Gastroesophageal sphincter (tissue), 4 donors: ENCODE results near the gene MICAL3. TPM values are rescaled to one million over a fixed set of nuclear protein-coding genes. Genes with fewer than 3 reads are reported as not detected.

Source experiments
- ATAC-seq: fragments of 150-250 bp; one replicate; pipeline ENCODE4 v1.9.1; 2016; ENCODE audit warnings: mild to moderate bottlenecking, moderate library complexity
- H3K27ac ChIP-seq, 4 donors: fragments of 200-600 bp; sonication (generic) in 3 of 4; 1 replicate in 3 of 4; 2 replicates in 1 of 4; pipeline ENCODE4 v1.5.1; 2016 to 2019
- H3K27me3 ChIP-seq: fragments of 200-600 bp; sonication (generic); one replicate; pipeline ENCODE4 v1.5.1; 2019
- H3K36me3 ChIP-seq, 2 donors: fragments of 200-600 bp; sonication (generic); one replicate each; pipeline ENCODE4 v1.5.1; 2019; ENCODE audit warnings: control low read depth in 1 of 2
- H3K4me1 ChIP-seq, 3 donors: fragments of 200-600 bp; sonication (generic); 1 replicate in 2 of 3; 2 replicates in 1 of 3; pipeline ENCODE4 v1.5.1; 2016 to 2019; ENCODE audit warnings: control low read depth in 2 of 3
- H3K4me3 ChIP-seq, 2 donors: fragments of 200-600 bp; sonication (generic); one replicate each; pipeline ENCODE4 v1.5.1; 2019; ENCODE audit warnings: mild to moderate bottlenecking in 1 of 2, moderate library complexity in 1 of 2
- H3K9me3 ChIP-seq, 3 donors: fragments of 200-600 bp; sonication (generic); one replicate each; pipeline ENCODE4 v1.5.1; 2017 to 2019; ENCODE audit warnings: control low read depth in 2 of 3
- CTCF ChIP-seq, 4 experiments: fragments of 200-600 bp in 2 of 4; fragments of 450-650 bp in 2 of 4; sonication (generic) in 1 of 4; IDR thresholded peaks; one replicate each; pipeline ENCODE4 v1.5.1; 2017 to 2019; ENCODE audit warnings: antibody characterized with exemption in 4 of 4, mild to moderate bottlenecking in 2 of 4, moderate library complexity in 2 of 4
- EP300 ChIP-seq: sonication (generic); formaldehyde crosslinking; IDR thresholded peaks from one replicate; pipeline ENCODE4 v1.6.1; 2017; ENCODE audit warnings: antibody characterized with exemption, mild to moderate bottlenecking
- POLR2A ChIP-seq, 2 donors: fragments of 450-650 bp; IDR thresholded peaks; one replicate each; pipeline ENCODE4 v1.6.1; 2017; ENCODE audit warnings: antibody characterized with exemption in 2 of 2, mild to moderate bottlenecking in 2 of 2, moderate library complexity in 1 of 2
- POLR2AphosphoS5 ChIP-seq: sonication (generic); formaldehyde crosslinking; IDR thresholded peaks from one replicate; pipeline ENCODE4 v1.6.1; 2017; ENCODE audit warnings: antibody characterized with exemption
- WGBS, 2 donors: methylation state at CpG; one replicate each; pipeline ENCODE4 v1.1.5; 2018; ENCODE audit warnings: low coverage in 1 of 2; 5-methylcytosine and 5-hydroxymethylcytosine counted together
- total RNA-seq, 4 donors: library from RNA; depleted of rRNA; stranded (reverse); fragments of >200 nt; gene quantifications; one replicate each; pipeline ENCODE4 v1.1.0, GENCODE V29; 2016

The MICAL3 gene
- total RNA-seq, 4 donors from 2014 or later, result 37.3 to 120 (median 51.5) TPM

GRCh38 chr22:17743661-17744411 lies 280.5 kb downstream of the MICAL3 start:
- no peaks in the 10 kb centered on the region for H3K27me3 ChIP-seq
- 80% methylated on average over 2 to 6 of the region's 25 CpGs for WGBS, 2 donors
- H3K9me3 ChIP-seq, result no peaks in the 10 kb centered on the region
- no peak for ATAC-seq
- H3K27ac ChIP-seq, result no peak overlapping the region
- peaks cover 0 to 9% (median 3%) of the 10 kb centered on the region in 3 donors for H3K4me1 ChIP-seq
- TF ChIP-seq POLR2AphosphoS5 (no peak), EP300 (no peak), POLR2A (IDR thresholded peaks at IDR 0.05) (no peak), CTCF (IDR thresholded peaks at IDR 0.05) (no peak)
- H3K36me3 ChIP-seq, result peaks cover 0 to 3% of the 10 kb centered on the region in 2 donors
- no peak overlapping the region for H3K4me3 ChIP-seq

DNA sequence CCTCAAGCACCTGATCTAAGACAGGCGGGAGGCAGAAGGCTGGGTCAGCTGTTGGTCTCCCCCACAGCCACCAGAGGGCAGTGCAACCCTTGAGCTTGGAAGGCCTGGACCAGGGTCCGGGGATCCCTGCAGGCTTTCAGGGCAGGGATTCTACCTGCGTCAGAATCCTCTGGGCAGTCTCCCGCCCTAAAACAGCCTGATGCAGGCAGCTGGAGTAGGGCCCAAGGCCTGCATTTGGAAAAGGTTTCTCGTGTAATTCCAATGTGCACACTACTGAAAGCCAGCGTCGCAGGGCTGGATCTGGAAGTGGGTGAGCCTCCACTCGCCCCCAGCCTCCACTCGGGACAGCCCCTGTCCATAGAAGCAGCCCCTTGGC lies 281.8 kb downstream of the MICAL3 start:
- WGBS, 2 donors, result no CpG with 5 or more reads among the region's 9 CpGs
- ATAC-seq, result peak; percentile 60

DNA sequence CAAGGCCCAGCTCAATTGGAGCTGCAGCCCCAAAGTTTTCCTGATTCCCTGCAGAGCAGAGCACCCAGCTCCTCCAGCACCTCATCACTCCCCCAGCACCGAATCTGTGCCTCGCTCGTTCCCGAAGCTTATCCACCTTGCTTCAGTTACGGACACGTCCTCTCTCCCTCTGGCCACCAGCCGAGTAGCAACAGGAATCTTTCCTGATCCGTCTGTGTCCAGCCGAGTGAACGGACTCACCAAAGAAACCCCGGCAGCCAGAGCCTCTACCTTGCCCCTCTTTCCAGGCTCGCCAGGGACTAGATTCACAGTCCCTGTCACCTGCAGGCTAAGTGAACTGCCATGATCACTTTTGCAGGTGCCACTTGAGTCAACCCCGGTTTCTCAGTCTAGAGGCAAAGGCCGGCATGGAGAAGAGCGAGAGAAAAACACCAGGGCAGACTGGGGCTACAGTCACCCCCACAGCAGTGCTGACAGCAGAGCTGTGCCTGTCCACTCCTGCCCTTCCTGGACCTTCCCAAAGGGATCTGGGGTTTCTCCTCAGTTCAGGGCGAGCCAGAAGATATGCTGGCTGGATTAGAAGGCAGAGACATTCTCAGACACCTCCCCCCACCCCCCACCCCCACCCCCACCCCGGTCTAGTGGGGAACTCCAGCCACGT lies 282.4 kb downstream of the MICAL3 start:
- H3K27me3 ChIP-seq, result no peaks in the 10 kb centered on the region
- TF ChIP-seq POLR2A (IDR thresholded peaks at IDR 0.05) (no peak), POLR2AphosphoS5 (no peak), CTCF (IDR thresholded peaks at IDR 0.05) (no peak), EP300 (no peak)
- no peak for ATAC-seq
- 71 to 87% methylated on average over 3 to 11 of the region's 18 CpGs for WGBS, 2 donors
- peaks cover 0 to 10% of the 10 kb centered on the region in 2 donors for H3K36me3 ChIP-seq
- no peak overlapping the region for H3K4me3 ChIP-seq
- H3K9me3 ChIP-seq, result no peaks in the 10 kb centered on the region
- no peak overlapping the region for H3K27ac ChIP-seq
- peaks cover 0 to 9% (median 3%) of the 10 kb centered on the region in 3 donors for H3K4me1 ChIP-seq

More for the DNA sequence above, 281.8 kb downstream of the MICAL3 start:
- H3K9me3 ChIP-seq, result no peaks in the 10 kb centered on the region
- TF ChIP-seq CTCF (IDR thresholded peaks at IDR 0.05) (peak in 3 of 4 experiments; percentile 55 to 80 (median 68)), EP300 (no peak)
- H3K4me1 ChIP-seq, result peaks cover 0 to 9% (median 3%) of the 10 kb centered on the region in 3 donors
- peaks cover 0 to 5% of the 10 kb centered on the region in 2 donors for H3K36me3 ChIP-seq
- H3K4me3 ChIP-seq, result no peak overlapping the region
- H3K27me3 ChIP-seq, result no peaks in the 10 kb centered on the region
- H3K27ac ChIP-seq, result no peak overlapping the region

GRCh38 chr22:17739196-17739975 lies 285.0 kb downstream of the MICAL3 start:
- Histone ChIP-seq H3K27me3 (no peaks in the 10 kb centered on the region), H3K27ac (no peak overlapping the region), H3K9me3 (no peaks in the 10 kb centered on the region), H3K4me1 (peaks cover 0 to 9% (median 3%) of the 10 kb centered on the region in 3 donors), H3K4me3 (no peak overlapping the region), H3K36me3 (peaks cover 0 to 26% of the 10 kb centered on the region in 2 donors)
- no peak for TF ChIP-seq CTCF (IDR thresholded peaks at IDR 0.05)
- no peak for TF ChIP-seq EP300
- no peak for TF ChIP-seq POLR2A (IDR thresholded peaks at IDR 0.05)
- TF ChIP-seq POLR2AphosphoS5, result no peak
- 82 to 92% methylated on average over 2 to 3 of the region's 36 CpGs for WGBS, 2 donors
- no peak for ATAC-seq
